Lower leg skin (tissue), 4 donors: Measurements from ENCODE around the gene ELFN2. TPM values are rescaled to one million over a fixed set of nuclear protein-coding genes. Genes with fewer than 3 reads are reported as not detected.

Source experiments
- DNase-seq, 2 donors: peaks; one replicate each; pipeline ENCODE4 v3.0.0-alpha.2; 2019; ENCODE audit warnings: low spot score in 2 of 2
- H3K4me3 ChIP-seq: fragments of 200-600 bp; sonication (generic); 2 replicates; pipeline ENCODE4 v1.5.1; 2017; ENCODE audit warnings: mild to moderate bottlenecking, low read depth; ENCODE audit not compliant: poor library complexity, severe bottlenecking
- CTCF ChIP-seq, 3 donors: fragments of 450-650 bp; IDR thresholded peaks; one replicate each; pipeline ENCODE4 v1.5.1; 2016; ENCODE audit warnings: antibody characterized with exemption in 3 of 3, mild to moderate bottlenecking in 3 of 3, moderate library complexity in 2 of 3
- POLR2A ChIP-seq, 2 donors: fragments of 450-650 bp; IDR thresholded peaks; one replicate each; pipeline ENCODE4 v1.6.1; 2016 to 2017; ENCODE audit warnings: antibody characterized with exemption in 2 of 2, mild to moderate bottlenecking in 1 of 2, moderate library complexity in 1 of 2
- WGBS, 2 donors: methylation state at CpG; one replicate each; pipeline ENCODE4 v1.1.5; 2018; 5-methylcytosine and 5-hydroxymethylcytosine counted together
- intact Hi-C: fragments of 100-400 bp; cut with DNase I; formaldehyde crosslinking; loops from one replicate; pipeline ENCODE4 v1.15.0; 2023; ENCODE audit warnings: low total_unique reads
- total RNA-seq, 4 donors: library from RNA; depleted of rRNA; stranded (reverse); fragments of >200 nt; gene quantifications; one replicate each; pipeline ENCODE4 v1.1.0, GENCODE V29; 2016

ELFN2 gene
- total RNA-seq, 4 donors from 2014 or later: 0.26 to 1.5 (median 0.82) TPM

- no peak for TF ChIP-seq POLR2A (IDR thresholded peaks at IDR 0.05)
- TF ChIP-seq CTCF (IDR thresholded peaks at IDR 0.05): no peak
- intact Hi-C loops: no loop called here
- H3K4me3 ChIP-seq: no peak overlapping the region
- 89 to 91% methylated on average over 11 of the region's 11 CpGs for WGBS, 2 donors
- DNase-seq: no peak
These were observed 68.9 kb downstream of the ELFN2 start for GRCh38 chr22:37358386-37358785.

GRCh38 chr22:37357446-37358075 is 69.7 kb downstream of the ELFN2 start:
- 75 to 79% methylated on average over 10 of the region's 10 CpGs for WGBS, 2 donors
- TF ChIP-seq CTCF (IDR thresholded peaks at IDR 0.05) (no peak), POLR2A (IDR thresholded peaks at IDR 0.05) (no peak)
- H3K4me3 ChIP-seq: no peak overlapping the region
- DNase-seq: no peak
- intact Hi-C loops: no loop called here

- H3K4me3 ChIP-seq: no peak overlapping the region
- TF ChIP-seq CTCF (IDR thresholded peaks at IDR 0.05) (no peak), POLR2A (IDR thresholded peaks at IDR 0.05) (no peak)
- intact Hi-C loops: no loop called here
- no peak for DNase-seq
- 82 to 88% methylated on average over 8 of the region's 8 CpGs for WGBS, 2 donors
These were observed 70.4 kb downstream of the ELFN2 start for GRCh38 chr22:37356922-37357321.

GRCh38 chr22:37355174-37355573 is 72.1 kb downstream of the ELFN2 start:
- 83 to 85% methylated on average over 10 to 14 of the region's 14 CpGs for WGBS, 2 donors
- intact Hi-C loops: no loop called here
- no peak for TF ChIP-seq POLR2A (IDR thresholded peaks at IDR 0.05)
- no peak for TF ChIP-seq CTCF (IDR thresholded peaks at IDR 0.05)
- no peak overlapping the region for H3K4me3 ChIP-seq
- DNase-seq: no peak

- TF ChIP-seq POLR2A (IDR thresholded peaks at IDR 0.05) (no peak), CTCF (IDR thresholded peaks at IDR 0.05) (no peak)
- 66 to 68% methylated on average over 5 of the region's 5 CpGs for WGBS, 2 donors
- DNase-seq: no peak
- no peak overlapping the region for H3K4me3 ChIP-seq
- intact Hi-C loops: no loop called here
These were observed 72.6 kb downstream of the ELFN2 start for GRCh38 chr22:37354670-37355069.

- H3K4me3 ChIP-seq: no peak overlapping the region
- TF ChIP-seq POLR2A (IDR thresholded peaks at IDR 0.05): no peak
- no peak for TF ChIP-seq CTCF (IDR thresholded peaks at IDR 0.05)
- intact Hi-C loops: no loop called here
- no peak for DNase-seq
- WGBS, 2 donors: 52 to 61% methylated on average over 4 of the region's 4 CpGs
These were observed 73.0 kb downstream of the ELFN2 start for GRCh38 chr22:37354261-37354660.
